IMR-90 (cell line): Measurements from ENCODE around the gene DBH. TPM values are rescaled to one million over a fixed set of nuclear protein-coding genes. Genes with fewer than 3 reads are reported as not detected.

ENCODE experiments used
- ATAC-seq: fragments of 200-7000 bp; cut with Tn5 transposase; 2 replicates; pipeline ENCODE4 v1.9.1; 2020; ENCODE audit warnings: low read depth, mild to moderate bottlenecking, moderate library complexity
- BruUV-seq: library from RNA; stranded (reverse); fragments of 400-500 nt; replicated peaks from 2 replicates; lab custom pipeline; 2021; lab: Mats Ljungman, UMichigan
- CTCF ChIA-PET: fragments of 300-600 bp; formaldehyde crosslinking; extraction: SDS; loops from one replicate; lab custom pipeline; 2021; ENCODE audit warnings: antibody characterized with exemption; lab: Yijun Ruan, JAX
- POLR2A ChIA-PET: fragments of 300-600 bp; sonication (Branson Sonifier 250); formaldehyde crosslinking; loops from one replicate; lab custom pipeline; 2022; ENCODE audit warnings: antibody characterized with exemption; ENCODE audit not compliant: unreplicated experiment; lab: Charles Lee
- DNase-seq: peaks from one replicate; pipeline ENCODE4 v3.0.0; 2013
- H2AFZ ChIP-seq: replicated peaks from 2 replicates; pipeline ENCODE3; 2013; ENCODE audit warnings: low read length, mild to moderate bottlenecking; ENCODE audit not compliant: poor library complexity
- H2AK5ac ChIP-seq: 2 replicates; pipeline ENCODE4 v1.6.1; 2013; ENCODE audit warnings: low read depth, low read length, inconsistent platforms
- H2AK9ac ChIP-seq: replicated peaks from 2 replicates; pipeline ENCODE3; 2013; ENCODE audit warnings: mild to moderate bottlenecking, low read depth, low read length, moderate library complexity; ENCODE audit not compliant: poor library complexity
- H2BK120ac ChIP-seq: 2 replicates; pipeline ENCODE4 v1.6.1; 2013; ENCODE audit warnings: low read depth, low read length, inconsistent platforms
- H2BK15ac ChIP-seq: 3 replicates; pipeline ENCODE4 v1.6.1; 2013; ENCODE audit warnings: low read depth, low read length, inconsistent platforms
- H2BK20ac ChIP-seq: 2 replicates; pipeline ENCODE4 v1.6.1; 2013; ENCODE audit warnings: low read depth, mild to moderate bottlenecking, inconsistent platforms, low read length, moderate library complexity
- H2BK5ac ChIP-seq: 2 replicates; pipeline ENCODE4 v1.6.1; 2013; ENCODE audit warnings: mild to moderate bottlenecking, low read depth, low read length, inconsistent platforms; ENCODE audit not compliant: poor library complexity, severe bottlenecking
- H3K14ac ChIP-seq: replicated peaks from 2 replicates; pipeline ENCODE4 v1.6.1; 2013; ENCODE audit warnings: low read depth, low read length, inconsistent platforms
- H3K18ac ChIP-seq: 2 replicates; pipeline ENCODE4 v1.6.1; 2013; ENCODE audit warnings: low read depth, low read length, control low read depth
- H3K23ac ChIP-seq: 2 replicates; pipeline ENCODE4 v1.6.1; 2013; ENCODE audit warnings: low read depth, low read length, inconsistent platforms
- H3K27ac ChIP-seq: 2 replicates; pipeline ENCODE4 v1.5.1; 2013; ENCODE audit warnings: mild to moderate bottlenecking, control low read depth, low read length; ENCODE audit not compliant: insufficient read depth
- H3K27me3 ChIP-seq: 2 replicates; pipeline ENCODE4 v1.6.1; 2013; ENCODE audit warnings: low read length; ENCODE audit not compliant: control insufficient read depth, insufficient read depth
- H3K36me3 ChIP-seq: 2 replicates; pipeline ENCODE4 v1.6.1; 2013; ENCODE audit warnings: low read length, mixed read lengths; ENCODE audit not compliant: control insufficient read depth, insufficient read depth
- H3K4ac ChIP-seq: 2 replicates; pipeline ENCODE4 v1.6.1; 2013; ENCODE audit warnings: low read depth, low read length, inconsistent platforms
- H3K4me1 ChIP-seq: 2 replicates; pipeline ENCODE4 v1.6.1; 2013; ENCODE audit warnings: low read length, mixed read lengths; ENCODE audit not compliant: control insufficient read depth, insufficient read depth
- H3K4me2 ChIP-seq: 2 replicates; pipeline ENCODE4 v1.6.1; 2013; ENCODE audit warnings: low read depth, mild to moderate bottlenecking, control low read depth, low read length, moderate library complexity
- H3K4me3 ChIP-seq: 2 replicates; pipeline ENCODE4 v1.5.1; 2013; ENCODE audit warnings: low read depth, mild to moderate bottlenecking, control low read depth, low read length, moderate library complexity; ENCODE audit not compliant: insufficient read depth
- H3K56ac ChIP-seq: 2 replicates; pipeline ENCODE4 v1.6.1; 2013; ENCODE audit warnings: low read length, inconsistent platforms; ENCODE audit not compliant: insufficient read depth; ENCODE audit errors: extremely low read depth
- H3K79me1 ChIP-seq, 2 experiments: 2 replicates each; pipeline ENCODE4 v1.6.1; 2013; ENCODE audit warnings: low read length in 2 of 2, inconsistent platforms in 1 of 2, low read depth in 1 of 2
- H3K9ac ChIP-seq: 2 replicates; pipeline ENCODE4 v1.6.1; 2013; ENCODE audit warnings: low read depth, low read length, control low read depth
- H3K9me1 ChIP-seq: 2 replicates; pipeline ENCODE4 v1.6.1; 2013; ENCODE audit warnings: low read length, inconsistent platforms; ENCODE audit not compliant: insufficient read depth
- H3K9me3 ChIP-seq: 2 replicates; pipeline ENCODE4 v1.6.1; 2013; ENCODE audit warnings: low read length; ENCODE audit not compliant: control insufficient read depth, insufficient read depth
- H4K20me1 ChIP-seq: 2 replicates; pipeline ENCODE4 v1.6.1; 2013; ENCODE audit warnings: low read length, inconsistent platforms; ENCODE audit not compliant: insufficient read depth
- H4K5ac ChIP-seq: 2 replicates; pipeline ENCODE4 v1.6.1; 2013; ENCODE audit warnings: mild to moderate bottlenecking, low read depth, low read length, control low read depth
- H4K8ac ChIP-seq, 2 experiments: 2 replicates each; pipeline ENCODE4 v1.6.1; 2013; ENCODE audit warnings: low read depth in 2 of 2, low read length in 2 of 2, control low read depth in 1 of 2, inconsistent platforms in 1 of 2
- H4K91ac ChIP-seq: 2 replicates; pipeline ENCODE4 v1.6.1; 2013; ENCODE audit warnings: low read depth, low read length, inconsistent platforms; ENCODE audit not compliant: insufficient read depth
- BHLHE40 ChIP-seq: fragments of 150-350 bp; IDR thresholded peaks from 2 replicates; pipeline ENCODE4 v1.6.1; 2016; ENCODE audit warnings: mild to moderate bottlenecking, low read depth, low read length
- FOS ChIP-seq: fragments of 150-350 bp; IDR thresholded peaks from 2 replicates; pipeline ENCODE4 v1.6.1; 2016; ENCODE audit warnings: low read depth, low read length
- MAFK ChIP-seq: IDR thresholded peaks from 2 replicates; pipeline ENCODE4 v1.6.1; 2012; ENCODE audit warnings: low read depth, low read length, improper control_type of control experiment
- MAZ ChIP-seq: IDR thresholded peaks from 2 replicates; pipeline ENCODE4 v1.6.1; 2012; ENCODE audit warnings: low read depth, mild to moderate bottlenecking, low read length, improper control_type of control experiment, moderate library complexity, borderline replicate concordance
- NFE2L2 ChIP-seq: fragments of 150-350 bp; IDR thresholded peaks from 2 replicates; pipeline ENCODE4 v1.6.1; 2016; ENCODE audit warnings: low read depth, mild to moderate bottlenecking, low read length
- RFX5 ChIP-seq: IDR thresholded peaks from 2 replicates; pipeline ENCODE4 v1.8.0; 2012; ENCODE audit warnings: low read depth, mild to moderate bottlenecking, low read length, moderate library complexity
- WGBS, 2 experiments: methylation state at CpG; one replicate each; pipeline versions ENCODE4 v1.1.5 to v1.1.7; 2013; ENCODE audit warnings: missing lambda C conversion rate in 2 of 2; ENCODE audit not compliant: insufficient read length in 1 of 2; ENCODE audit errors: extremely low coverage in 2 of 2; 5-methylcytosine and 5-hydroxymethylcytosine counted together
- dilution Hi-C: fragments of 300-500 bp; cut with HindIII; formaldehyde crosslinking; loops from one replicate; pipeline ENCODE4 v1.14.3; 2018; ENCODE audit warnings: low sequenced_read_pairs; ENCODE audit not compliant: unreplicated experiment
- in situ Hi-C: fragments of 300-500 bp; cut with MboI; formaldehyde crosslinking; loops from 3 replicates; pipeline ENCODE4 v1.14.3; 2019; ENCODE audit warnings: low sequenced_read_pairs, inconsistent platforms, mixed read lengths
- intact Hi-C: fragments of 100-400 bp; cut with micrococcal nuclease; formaldehyde crosslinking; loops from 2 replicates; pipeline ENCODE4 v1.10.0; 2022
- polyA plus RNA-seq, 3 experiments: library from polyadenylated mRNA; depleted of rRNA; stranded (reverse); fragments of >200 nt; gene quantifications; 2 replicates each; pipeline ENCODE4 v1.2.3, GENCODE V29; 2012; ENCODE audit warnings: low replicate concordance in 1 of 3
- total RNA-seq: library from RNA; depleted of rRNA; stranded (reverse); fragments of >200 nt; gene quantifications from 2 replicates; pipeline ENCODE4 v1.2.3, GENCODE V29; 2012
- TF ChIP-seq, protein P1 (sequence below): fragments of 150-350 bp; IDR thresholded peaks from 2 replicates; pipeline ENCODE4 v1.6.1; 2017; ENCODE audit warnings: mild to moderate bottlenecking, antibody characterized with exemption, low read length, low read depth
- TF ChIP-seq, protein P2 (sequence below): fragments of 150-350 bp; IDR thresholded peaks from 2 replicates; pipeline ENCODE4 v1.6.1; 2016; ENCODE audit warnings: low read depth, mild to moderate bottlenecking, low read length, moderate library complexity, borderline replicate concordance

The DBH gene
- total and polyA plus RNA-seq, 2 of the 4 experiments (the other 2 are of a cell fraction), result not detected

DNA sequence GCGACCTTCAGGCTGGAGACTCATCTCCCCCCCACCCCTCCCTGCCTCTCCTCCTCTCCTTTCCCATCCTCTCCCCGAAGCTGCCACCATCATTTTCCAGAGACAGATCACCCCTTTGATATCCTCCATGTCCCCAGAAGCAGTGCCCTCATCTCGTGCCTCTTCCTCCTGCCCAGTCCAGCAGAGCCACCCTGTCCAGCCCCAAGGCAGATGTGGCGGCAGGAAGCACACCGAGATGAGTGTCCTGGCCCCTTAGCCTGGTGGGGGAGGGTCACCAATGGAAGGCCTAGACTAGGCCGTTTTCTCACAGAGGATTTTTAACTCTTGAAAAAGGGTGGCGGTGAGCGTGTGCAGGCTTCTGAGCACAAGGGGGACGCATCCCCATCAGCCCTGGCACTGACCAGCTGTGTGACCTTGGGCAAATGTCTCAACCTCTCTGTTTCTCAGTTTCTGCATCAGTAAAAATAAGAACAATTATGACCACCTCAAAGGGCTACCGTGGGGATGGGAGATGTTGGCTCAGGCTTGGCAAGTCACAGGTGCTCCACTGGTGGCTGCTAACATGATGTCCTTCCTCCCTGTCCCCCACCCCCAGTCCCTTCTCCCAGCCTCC lies 53.1 kb downstream of the DBH start (continued):
- TF ChIP-seq MAFK, result no peak
- no peak for TF ChIP-seq NFE2L2

DNA sequence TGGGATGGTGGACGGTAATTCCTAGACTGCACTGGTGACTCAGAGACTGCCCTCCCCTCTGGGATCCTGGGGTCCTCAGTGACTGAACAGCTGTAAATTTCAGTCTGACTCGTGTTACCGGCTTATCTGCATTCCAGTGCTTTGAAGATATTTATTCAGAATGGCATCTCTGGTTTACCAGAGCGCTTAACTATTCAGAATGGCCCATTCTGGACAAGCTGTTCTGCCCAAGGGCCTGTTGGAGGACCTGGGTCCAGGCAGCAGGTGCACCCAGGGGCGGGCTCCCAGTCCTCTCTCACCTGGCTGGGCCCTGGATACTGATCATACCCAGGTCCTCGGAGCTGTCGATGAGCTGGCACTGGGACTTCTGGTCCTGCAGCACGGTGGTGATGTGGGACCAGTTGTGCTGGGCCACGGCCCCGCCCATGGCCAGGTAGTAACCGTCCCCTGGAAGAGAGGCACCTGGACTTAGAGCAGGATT lies 54.0 kb downstream of the DBH start:
- no peaks in the 10 kb centered on the region for H3K79me1 ChIP-seq
- no peak overlapping the region for H4K8ac ChIP-seq
- H3K23ac ChIP-seq, result no peak overlapping the region
- H4K5ac ChIP-seq, result no peak overlapping the region
- no peaks in the 10 kb centered on the region for H3K4me1 ChIP-seq
- H2BK15ac ChIP-seq, result no peak overlapping the region
- no peaks in the 10 kb centered on the region for H3K36me3 ChIP-seq
- H2AFZ ChIP-seq, result no peak overlapping the region
- no peaks in the 10 kb centered on the region for H3K9me3 ChIP-seq
- no peak overlapping the region for H3K4ac ChIP-seq
- no TSS peak for BruUV-seq
- no peaks in the 10 kb centered on the region for H3K27me3 ChIP-seq
- no peak overlapping the region for H2AK9ac ChIP-seq
- no peak overlapping the region for H4K91ac ChIP-seq
- no peak overlapping the region for H3K27ac ChIP-seq
- intact Hi-C loops, result no loop called here
- no peaks in the 10 kb centered on the region for H3K9me1 ChIP-seq
- in situ Hi-C loops, result no loop called here
- no peak overlapping the region for H2BK5ac ChIP-seq
- no peaks in the 10 kb centered on the region for H4K20me1 ChIP-seq
- no peak overlapping the region for H3K18ac ChIP-seq
- DNase-seq (peak; percentile 16), ATAC-seq (no peak; the same call in 1 of the 2 replicates)
- H2BK20ac ChIP-seq, result no peak overlapping the region
- no peak overlapping the region for H3K4me2 ChIP-seq
- WGBS, 2 experiments, result 74% methylated on average over 10 of the region's 11 CpGs; no CpG with 5 or more reads in 1 of the 2 experiments
- no peak overlapping the region for H3K4me3 ChIP-seq
- no peak overlapping the region for H2AK5ac ChIP-seq
- no peak overlapping the region for H3K14ac ChIP-seq
- H3K9ac ChIP-seq, result no peak overlapping the region
- TF ChIP-seq, protein P1, sequence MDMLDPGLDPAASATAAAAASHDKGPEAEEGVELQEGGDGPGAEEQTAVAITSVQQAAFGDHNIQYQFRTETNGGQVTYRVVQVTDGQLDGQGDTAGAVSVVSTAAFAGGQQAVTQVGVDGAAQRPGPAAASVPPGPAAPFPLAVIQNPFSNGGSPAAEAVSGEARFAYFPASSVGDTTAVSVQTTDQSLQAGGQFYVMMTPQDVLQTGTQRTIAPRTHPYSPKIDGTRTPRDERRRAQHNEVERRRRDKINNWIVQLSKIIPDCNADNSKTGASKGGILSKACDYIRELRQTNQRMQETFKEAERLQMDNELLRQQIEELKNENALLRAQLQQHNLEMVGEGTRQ, result no peak
- no peak for TF ChIP-seq NFE2L2
- TF ChIP-seq RFX5, result no peak
- TF ChIP-seq, protein P2, sequence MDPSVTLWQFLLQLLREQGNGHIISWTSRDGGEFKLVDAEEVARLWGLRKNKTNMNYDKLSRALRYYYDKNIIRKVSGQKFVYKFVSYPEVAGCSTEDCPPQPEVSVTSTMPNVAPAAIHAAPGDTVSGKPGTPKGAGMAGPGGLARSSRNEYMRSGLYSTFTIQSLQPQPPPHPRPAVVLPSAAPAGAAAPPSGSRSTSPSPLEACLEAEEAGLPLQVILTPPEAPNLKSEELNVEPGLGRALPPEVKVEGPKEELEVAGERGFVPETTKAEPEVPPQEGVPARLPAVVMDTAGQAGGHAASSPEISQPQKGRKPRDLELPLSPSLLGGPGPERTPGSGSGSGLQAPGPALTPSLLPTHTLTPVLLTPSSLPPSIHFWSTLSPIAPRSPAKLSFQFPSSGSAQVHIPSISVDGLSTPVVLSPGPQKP, result no peak
- no peak for TF ChIP-seq MAZ
- TF ChIP-seq BHLHE40, result no peak
- no peak for TF ChIP-seq MAFK
- no peak for TF ChIP-seq FOS
- POLR2A ChIA-PET, result no interaction called here
- dilution Hi-C loops, result no loop called here
- CTCF ChIA-PET, result no interaction called here
- no peak overlapping the region for H2BK120ac ChIP-seq
- H3K56ac ChIP-seq, result no peak overlapping the region
